Measurements from ENCODE around the gene KLHL12.

Gene KLHL12

DNA sequence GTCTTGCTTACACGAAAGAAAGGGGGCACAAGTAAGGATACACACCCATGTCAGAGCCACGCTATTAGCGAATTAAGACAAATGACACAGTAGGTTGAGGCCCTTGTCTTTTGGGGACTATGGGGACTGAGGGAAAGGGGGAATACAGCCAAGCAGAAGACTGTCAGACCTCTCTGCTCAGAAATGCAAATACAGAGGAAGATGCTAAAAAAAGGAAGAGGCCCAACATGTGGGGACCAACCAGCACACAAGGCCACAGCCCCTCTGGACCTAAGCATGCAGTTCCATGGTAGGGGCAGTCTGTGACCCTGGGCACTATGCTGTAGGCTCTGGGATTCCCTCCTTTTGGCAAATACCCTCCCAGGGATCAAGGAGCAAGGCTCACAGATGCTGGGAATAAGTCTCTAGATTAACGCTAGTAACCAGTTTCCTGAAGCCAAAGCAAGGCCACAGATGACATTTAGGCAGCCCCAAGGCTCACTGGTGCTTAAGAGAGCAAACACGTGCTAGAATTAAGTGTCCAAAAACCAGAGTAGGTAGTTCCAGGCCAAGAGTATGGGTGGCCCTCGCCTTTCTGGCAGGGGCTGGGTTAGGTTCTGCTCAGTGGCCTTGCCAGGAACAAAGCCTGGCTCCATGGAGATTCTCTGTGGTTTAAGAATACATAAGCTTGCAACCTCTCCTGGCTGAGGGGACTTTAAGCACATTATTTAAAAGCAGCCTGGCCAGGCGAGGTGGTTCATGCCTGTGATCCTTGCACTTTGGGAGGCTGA is 76.3 kb downstream of the KLHL12 start:
- DNase-seq (ENCODE audit: extremely low read depth, low read depth), result no peak
- TF ChIP-seq, protein P1, sequence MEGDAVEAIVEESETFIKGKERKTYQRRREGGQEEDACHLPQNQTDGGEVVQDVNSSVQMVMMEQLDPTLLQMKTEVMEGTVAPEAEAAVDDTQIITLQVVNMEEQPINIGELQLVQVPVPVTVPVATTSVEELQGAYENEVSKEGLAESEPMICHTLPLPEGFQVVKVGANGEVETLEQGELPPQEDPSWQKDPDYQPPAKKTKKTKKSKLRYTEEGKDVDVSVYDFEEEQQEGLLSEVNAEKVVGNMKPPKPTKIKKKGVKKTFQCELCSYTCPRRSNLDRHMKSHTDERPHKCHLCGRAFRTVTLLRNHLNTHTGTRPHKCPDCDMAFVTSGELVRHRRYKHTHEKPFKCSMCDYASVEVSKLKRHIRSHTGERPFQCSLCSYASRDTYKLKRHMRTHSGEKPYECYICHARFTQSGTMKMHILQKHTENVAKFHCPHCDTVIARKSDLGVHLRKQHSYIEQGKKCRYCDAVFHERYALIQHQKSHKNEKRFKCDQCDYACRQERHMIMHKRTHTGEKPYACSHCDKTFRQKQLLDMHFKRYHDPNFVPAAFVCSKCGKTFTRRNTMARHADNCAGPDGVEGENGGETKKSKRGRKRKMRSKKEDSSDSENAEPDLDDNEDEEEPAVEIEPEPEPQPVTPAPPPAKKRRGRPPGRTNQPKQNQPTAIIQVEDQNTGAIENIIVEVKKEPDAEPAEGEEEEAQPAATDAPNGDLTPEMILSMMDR (IDR thresholded peaks at IDR 0.05; ENCODE audit: low read depth, low read length), result no peak

DNA sequence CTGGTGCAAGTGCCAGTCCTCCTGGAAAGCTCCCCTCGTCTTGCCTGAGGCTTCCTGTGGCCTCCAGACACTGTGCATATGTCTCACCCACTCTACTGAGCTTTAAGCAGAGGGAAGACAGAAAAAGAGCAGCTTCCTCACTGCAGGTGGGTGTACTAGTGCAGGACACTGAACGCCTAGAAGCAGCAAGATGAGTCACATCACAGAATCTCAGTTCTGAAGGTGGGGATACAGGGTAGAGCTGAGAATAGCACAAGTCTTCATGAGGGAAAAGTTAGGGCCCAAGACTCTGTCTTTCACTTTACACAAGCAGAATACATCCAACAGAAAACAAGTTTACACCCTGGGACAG is 78.9 kb downstream of the KLHL12 start:
- TF ChIP-seq, protein P1 (IDR thresholded peaks at IDR 0.05; ENCODE audit: low read depth, low read length), result no peak
- DNase-seq (ENCODE audit: extremely low read depth, low read depth), result no peak

DNA sequence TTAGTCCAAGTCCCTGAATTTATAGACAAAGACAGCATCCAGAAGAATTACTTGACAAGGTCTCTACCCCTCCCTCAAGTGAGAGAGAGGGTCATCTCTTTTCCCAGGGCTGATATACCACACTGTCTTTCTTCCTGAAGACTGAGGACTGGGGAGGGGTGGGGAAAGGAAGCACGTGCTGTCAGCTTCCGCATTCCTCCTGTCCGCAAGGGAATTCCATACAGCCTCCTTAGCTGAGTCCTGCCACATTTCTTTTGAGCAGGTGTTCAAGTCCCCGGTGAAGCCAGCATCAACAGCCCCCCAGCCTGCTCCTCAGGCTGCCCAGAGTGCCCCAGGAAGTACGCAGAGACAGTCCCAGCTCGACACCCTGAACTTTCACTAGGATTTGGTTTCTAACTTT is 82.1 kb downstream of the KLHL12 start:
- DNase-seq (ENCODE audit: extremely low read depth, low read depth), result no peak
- TF ChIP-seq, protein P1 (IDR thresholded peaks at IDR 0.05; ENCODE audit: low read depth, low read length), result no peak

DNA sequence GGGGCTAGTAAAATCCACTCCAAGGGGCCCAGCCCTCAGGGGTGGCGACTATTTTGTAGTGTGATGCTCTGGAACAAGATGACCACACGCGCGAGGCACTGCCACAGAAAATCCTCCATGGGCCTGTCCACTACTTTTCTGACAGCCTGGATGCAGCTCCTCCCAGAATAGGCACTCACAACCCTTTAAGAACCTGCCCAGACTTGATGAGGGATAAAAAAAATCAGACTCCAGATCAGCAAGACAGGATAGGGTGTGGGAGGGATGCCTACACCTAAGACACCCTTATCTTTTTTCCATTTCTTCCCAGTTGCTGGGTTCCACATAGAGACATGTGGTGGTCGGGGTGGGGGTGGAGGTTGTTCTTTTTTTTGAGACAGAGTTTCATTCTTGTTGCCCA is 82.8 kb downstream of the KLHL12 start:
- DNase-seq (ENCODE audit: extremely low read depth, low read depth), result no peak

DNA sequence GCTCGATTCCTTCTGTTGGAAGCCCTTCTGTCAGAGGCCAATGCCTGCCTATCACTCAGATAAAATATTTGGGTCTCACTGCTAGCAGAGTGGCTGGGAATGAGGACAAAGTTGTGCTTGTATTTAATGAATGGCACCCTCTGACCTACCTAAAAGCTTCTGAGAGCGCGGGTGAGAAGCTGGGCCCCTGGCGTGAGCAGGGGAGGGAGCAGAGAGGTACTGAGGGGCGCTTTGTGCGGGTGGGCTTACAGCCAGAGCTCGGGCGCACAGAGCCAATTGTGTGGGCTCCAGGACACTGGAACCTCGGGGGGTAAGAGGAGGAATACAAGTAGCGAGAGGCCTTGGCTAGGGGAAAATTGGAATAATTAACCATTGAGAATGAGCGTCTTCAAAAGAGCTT is 84.0 kb downstream of the KLHL12 start:
- TF ChIP-seq, protein P1 (IDR thresholded peaks at IDR 0.05; ENCODE audit: low read depth, low read length), result no peak
- no peak for DNase-seq (ENCODE audit: extremely low read depth, low read depth)

More for the DNA sequence above, 82.8 kb downstream of the KLHL12 start:
- TF ChIP-seq, protein P1 (IDR thresholded peaks at IDR 0.05; ENCODE audit: low read depth, low read length), result no peak

All from AG09319 (cell line).